Dermis microvascular lymphatic vessel endothelial cell (primary cell): ENCODE measurements around the gene SGSM2. TPM values are rescaled to one million over a fixed set of nuclear protein-coding genes. Genes with fewer than 3 reads are reported as not detected.
A peak's percentile ranks its signal among the peaks of the same experiment; 100 is the strongest.

ENCODE experiments used
- DNase-seq, 2 donors: peaks; one replicate each; pipeline versions ENCODE4 v3.0.0 to v3.0.0-alpha.2; 2010; ENCODE audit warnings: low read depth in 2 of 2
- total RNA-seq: library from RNA; depleted of rRNA; stranded (reverse); fragments of >200 nt; gene quantifications from 2 replicates; pipeline ENCODE4 v1.2.1, GENCODE V29; 2014

Gene SGSM2
- total RNA-seq, 1 donor from 2014 or later, result 23.4 TPM

GRCh38 chr17:2416010-2416734 is 78.9 kb downstream of the SGSM2 start:
- peak; percentile 59 to 86 for DNase-seq

DNA sequence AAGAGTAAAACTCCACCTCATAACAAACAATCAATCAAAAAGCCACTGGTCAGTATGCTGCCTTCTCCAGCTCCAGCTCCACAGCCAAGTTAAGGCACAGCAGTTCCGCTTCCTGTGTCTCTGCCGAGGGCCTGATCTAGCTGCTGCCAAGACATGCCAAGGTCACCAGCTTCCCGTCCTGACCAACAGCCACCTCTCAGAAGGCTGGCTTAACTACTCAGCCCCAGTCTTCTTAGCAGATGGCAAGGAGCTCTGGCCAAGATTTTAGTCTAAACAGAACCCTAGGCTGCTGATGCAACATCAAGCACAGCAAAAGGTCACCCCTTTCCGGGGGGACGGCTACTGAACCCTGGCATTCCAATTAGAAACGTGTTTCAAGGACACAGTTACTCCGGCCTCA is 81.3 kb downstream of the SGSM2 start:
- DNase-seq, result no peak

- no peak for DNase-seq
These were observed 82.2 kb downstream of the SGSM2 start for GRCh38 chr17:2419486-2419885.

GRCh38 chr17:2420176-2420575 is 82.9 kb downstream of the SGSM2 start:
- DNase-seq, result no peak

DNA sequence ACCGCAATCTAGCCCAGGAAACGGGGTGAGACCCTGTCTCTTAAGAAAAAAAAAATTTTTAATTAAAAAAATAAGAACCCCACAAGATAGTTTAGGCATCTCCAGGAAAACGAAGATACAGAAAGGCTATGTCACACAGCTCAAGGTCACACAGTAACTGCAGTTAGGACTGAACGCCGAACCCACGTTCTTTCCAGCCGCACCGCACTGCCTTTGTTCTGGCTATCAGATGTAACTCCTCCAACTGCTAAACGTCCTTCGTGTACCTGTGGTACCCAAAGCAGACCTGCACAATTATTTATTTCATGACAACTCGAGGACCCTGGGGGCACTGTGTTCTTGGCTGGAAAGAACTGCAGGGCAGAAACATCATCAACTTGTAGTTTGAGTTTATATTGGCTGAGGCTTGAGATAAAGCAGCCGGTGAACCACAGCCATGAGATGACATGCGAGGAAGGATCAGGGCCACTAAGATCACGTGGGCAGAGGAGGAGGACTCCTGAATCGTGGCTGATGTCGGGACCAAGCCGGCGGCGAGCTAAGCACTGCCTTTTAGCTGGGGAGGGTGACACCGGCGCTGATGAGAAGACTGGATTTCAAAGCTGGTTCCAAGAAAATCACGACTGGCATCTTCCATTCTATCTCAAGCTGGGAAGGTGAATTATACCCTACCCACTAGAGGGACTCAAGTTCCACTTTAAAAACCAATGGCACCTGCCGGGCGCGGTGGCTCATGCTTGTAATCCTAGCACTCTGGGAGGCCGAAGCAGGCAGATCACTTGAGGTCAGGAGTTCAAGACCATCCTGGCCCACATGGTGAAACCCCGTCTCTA is 84.2 kb downstream of the SGSM2 start:
- no peak for DNase-seq

DNA sequence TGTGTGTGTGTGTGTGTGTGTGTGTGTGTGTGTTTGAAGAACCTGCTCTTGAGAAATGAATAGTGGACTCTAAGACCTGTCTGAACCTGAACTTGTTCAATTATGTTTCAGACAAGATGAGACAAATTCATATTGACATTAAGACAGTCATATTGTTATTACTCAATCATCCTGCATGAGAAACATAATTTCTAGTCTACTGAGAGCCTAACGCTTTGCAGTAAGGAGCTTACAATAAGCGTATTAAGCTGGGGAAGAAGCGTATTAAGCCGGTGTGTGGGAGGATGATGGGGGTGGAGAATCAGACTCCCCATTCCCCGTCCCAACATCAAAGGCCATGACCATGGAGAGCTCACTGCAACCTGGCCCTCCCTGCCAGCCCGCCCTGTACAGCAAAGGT is 86.0 kb downstream of the SGSM2 start:
- DNase-seq, result no peak

- DNase-seq, result no peak
These were observed 89.9 kb downstream of the SGSM2 start for GRCh38 chr17:2427215-2427614.

DNA sequence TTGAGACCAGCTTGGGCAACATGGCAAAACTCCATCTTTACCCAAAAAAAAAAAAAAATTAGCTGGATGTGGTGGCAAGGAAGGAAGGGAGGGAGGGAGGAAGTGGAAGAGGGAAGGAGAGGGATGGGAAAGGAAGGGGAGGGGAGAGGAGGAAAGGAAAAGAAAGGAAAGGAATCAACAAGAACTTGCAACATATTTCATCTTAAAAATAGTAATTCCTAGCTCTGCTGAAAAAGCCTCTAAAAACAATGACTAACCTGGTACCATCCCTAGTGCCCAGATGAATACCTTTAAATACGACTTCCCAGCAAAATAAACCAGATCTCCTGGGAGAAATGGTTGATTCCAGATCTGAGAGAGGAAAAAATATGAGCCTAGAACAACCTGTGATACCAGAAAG is 90.6 kb downstream of the SGSM2 start:
- DNase-seq, result no peak

Other genes with a start within 250 kb of the SGSM2 start
- 26.3 and 42.7 TPM in 2 replicates for gene SMG6, start 33.7 kb upstream of the SGSM2 start, total RNA-seq
- 10.9 and 11.6 TPM in 2 replicates for gene SRR, start 33.6 kb upstream of the SGSM2 start, total RNA-seq
- gene TSR1, start 1.0 kb upstream of the SGSM2 start, total RNA-seq, result 33.4 and 34.4 TPM in 2 replicates
- gene MNT, start 63.6 kb downstream of the SGSM2 start, total RNA-seq, result 2.4 and 3.5 TPM in 2 replicates
- 9.1 TPM in 2 replicates for gene METTL16, start 174.4 kb downstream of the SGSM2 start, total RNA-seq